CD4-positive, alpha-beta memory T cell (primary cell): ENCODE results near the gene CDC6. TPM values are rescaled to one million over a fixed set of nuclear protein-coding genes. Genes with fewer than 3 reads are reported as not detected.
"Not testable (repeated sequence)": the region's sequence is repeated elsewhere in the genome, so short reads cannot be mapped to it uniquely, and the experiment has no call there.

Experiments used
- CTCF ChIA-PET: fragments of 350-600 bp; sonication (Branson Sonifier 250); formaldehyde crosslinking; loops from one replicate; lab custom pipeline; 2021; ENCODE audit warnings: inconsistent platforms; ENCODE audit not compliant: partially characterized antibody; lab: Charles Lee
- POLR2A ChIA-PET: fragments of 350-600 bp; sonication (Branson Sonifier 250); formaldehyde crosslinking; loops from one replicate; lab custom pipeline; 2021; ENCODE audit not compliant: partially characterized antibody; lab: Charles Lee
- DNase-seq, 5 donors: peaks; one replicate each; pipeline versions ENCODE4 v3.0.0 to v3.0.0-alpha.2; 2020 to 2022; ENCODE audit warnings: mixed read lengths in 1 of 5
- H3K27ac ChIP-seq: one replicate; pipeline ENCODE4 v1.7.0; 2013; ENCODE audit warnings: low read depth, low read length
- H3K27me3 ChIP-seq: 2 replicates; pipeline ENCODE4 v1.7.0; 2013; ENCODE audit warnings: mild to moderate bottlenecking, low read length, moderate library complexity; ENCODE audit not compliant: insufficient read depth
- H3K36me3 ChIP-seq: 2 replicates; pipeline ENCODE4 v1.7.0; 2013; ENCODE audit warnings: mild to moderate bottlenecking, low read length, moderate library complexity; ENCODE audit not compliant: insufficient read depth
- H3K4me1 ChIP-seq: 2 replicates; pipeline ENCODE4 v1.7.0; 2013; ENCODE audit warnings: mild to moderate bottlenecking, low read length, moderate library complexity; ENCODE audit not compliant: insufficient read depth
- H3K4me3 ChIP-seq, 2 donors: one replicate each; pipeline ENCODE4 v1.7.0; 2013; ENCODE audit warnings: low read length in 2 of 2, mild to moderate bottlenecking in 1 of 2
- H3K9me3 ChIP-seq, 2 donors: one replicate each; pipeline ENCODE4 v1.7.0; 2013; ENCODE audit warnings: low read length in 2 of 2, control low read depth in 1 of 2; ENCODE audit not compliant: control insufficient read depth in 1 of 2
- H3K27ac Mint-ChIP-seq, 7 donors: one replicate each; pipeline ENCODE4 v1.8.0; 2020 to 2021; ENCODE audit warnings: mixed read lengths in 7 of 7, mild to moderate bottlenecking in 6 of 7, inconsistent platforms in 3 of 7, moderate library complexity in 3 of 7
- H3K27me3 Mint-ChIP-seq, 2 donors: one replicate each; pipeline ENCODE4 v1.8.0; 2020 to 2021; ENCODE audit warnings: mixed read lengths in 2 of 2
- H3K36me3 Mint-ChIP-seq, 2 donors: one replicate each; pipeline ENCODE4 v1.8.0; 2020 to 2021; ENCODE audit warnings: mixed read lengths in 2 of 2, inconsistent platforms in 1 of 2, mild to moderate bottlenecking in 1 of 2
- H3K4me1 Mint-ChIP-seq, 4 donors: one replicate each; pipeline ENCODE4 v1.8.0; 2020 to 2021; ENCODE audit warnings: mixed read lengths in 4 of 4, mild to moderate bottlenecking in 1 of 4
- H3K4me3 Mint-ChIP-seq, 8 donors: one replicate each; pipeline ENCODE4 v1.8.0; 2020 to 2021; ENCODE audit warnings: mixed read lengths in 8 of 8, mild to moderate bottlenecking in 7 of 8, moderate library complexity in 6 of 8, inconsistent platforms in 3 of 8
- H3K9me3 Mint-ChIP-seq, 8 donors: one replicate each; pipeline ENCODE4 v1.8.0; 2020 to 2021; ENCODE audit warnings: mixed read lengths in 8 of 8, mild to moderate bottlenecking in 5 of 8, inconsistent platforms in 3 of 8, moderate library complexity in 1 of 8
- intact Hi-C: fragments of 100-400 bp; cut with micrococcal nuclease; formaldehyde crosslinking; loops from one replicate; pipeline ENCODE4 v1.15.1; 2023
- polyA plus RNA-seq, 2 donors: library from polyadenylated mRNA; unstranded; fragments of 300-500 nt; fragmentation: Illumina TruSeq; gene quantifications; one replicate each; pipeline ENCODE4 v1.2.3, GENCODE V29; 2021
- total RNA-seq, 2 experiments: library from RNA; stranded (reverse); gene quantifications; one replicate each; pipeline ENCODE4 v1.2.3, GENCODE V29; 2021

Gene CDC6
- total and polyA plus RNA-seq, 4 experiments from 2014 or later: 0.61 to 2.1 (median 0.79) TPM

DNA sequence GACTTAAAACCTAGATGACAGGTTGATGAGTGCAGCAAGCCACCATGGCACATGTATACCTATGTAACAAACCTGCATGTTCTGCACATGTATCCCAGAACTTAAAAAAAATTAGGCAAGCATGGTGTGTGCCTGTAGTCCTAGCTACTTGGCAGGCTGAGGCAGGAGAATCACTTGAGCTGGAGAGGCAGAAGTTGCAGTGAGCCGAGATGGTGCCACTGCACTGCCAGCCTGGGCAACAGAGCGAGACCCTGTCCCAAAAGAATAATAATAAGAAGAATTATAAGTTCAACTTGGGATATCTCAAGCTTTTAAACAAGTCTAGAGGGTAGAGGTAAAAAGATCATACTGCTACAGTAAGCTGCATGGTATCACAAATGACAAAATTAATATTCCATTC is 9.8 kb downstream of the CDC6 start:
- H3K4me3 ChIP-seq: no peak overlapping the region
- ChIA-PET CTCF (interaction anchor here (0.9 to 18.1 kb wide), 3 partner anchors 10 to 236 kb away, joined by 3 to 573 read pairs (median 8); no protein-coding TSS in a partner anchor), POLR2A (interaction anchor here (37.1 kb wide), 1 partner anchor 47 kb away, joined by 1054 read pairs; no protein-coding TSS in a partner anchor)
- no peak overlapping the region for H3K27ac Mint-ChIP-seq
- H3K4me1 Mint-ChIP-seq: no peaks in the 10 kb centered on the region
- no peaks in the 10 kb centered on the region for H3K36me3 Mint-ChIP-seq
- H3K27me3 Mint-ChIP-seq: no peaks in the 10 kb centered on the region
- no peaks in the 10 kb centered on the region for H3K4me1 ChIP-seq
- intact Hi-C loops: no loop called here
- DNase-seq: no peak
- no peaks in the 10 kb centered on the region for H3K27me3 ChIP-seq
- no peak overlapping the region for H3K27ac ChIP-seq
- H3K9me3 ChIP-seq: no peaks in the 10 kb centered on the region
- no peaks in the 10 kb centered on the region for H3K9me3 Mint-ChIP-seq
- no peaks in the 10 kb centered on the region for H3K36me3 ChIP-seq
- H3K4me3 Mint-ChIP-seq: no peak overlapping the region

DNA sequence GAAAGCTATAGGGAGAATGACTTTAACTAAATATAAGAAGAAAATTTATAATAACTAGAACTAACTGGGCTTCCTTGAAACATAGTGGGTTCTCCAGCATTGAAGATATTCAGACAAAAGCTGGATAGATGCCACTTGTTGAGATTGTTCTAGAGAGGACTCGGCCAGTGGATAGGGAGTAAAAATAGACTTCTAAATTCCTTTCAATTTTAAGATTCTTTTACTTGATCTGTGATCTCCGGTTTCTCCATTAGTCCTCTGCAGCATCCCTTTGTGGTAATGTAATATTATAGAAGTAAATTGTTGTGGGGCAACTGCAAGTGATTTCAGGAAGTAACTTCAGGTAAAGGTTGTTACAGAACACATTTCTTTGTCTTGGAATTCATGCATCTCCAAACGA is 11.0 kb downstream of the CDC6 start:
- intact Hi-C loops: no loop called here
- Histone ChIP-seq H3K36me3 (no peaks in the 10 kb centered on the region), H3K4me3 (no peak overlapping the region), H3K27ac (no peak overlapping the region), H3K27me3 (no peaks in the 10 kb centered on the region), H3K4me1 (peaks cover 7% of the 10 kb centered on the region), H3K9me3 (no peaks in the 10 kb centered on the region)
- Mint-ChIP-seq H3K9me3 (no peaks in the 10 kb centered on the region), H3K27me3 (no peaks in the 10 kb centered on the region), H3K36me3 (no peaks in the 10 kb centered on the region), H3K4me3 (no peak overlapping the region), H3K27ac (no peak overlapping the region), H3K4me1 (peaks cover 6 to 10% (median 8%) of the 10 kb centered on the region in 4 donors)
- ChIA-PET CTCF (interaction anchor here (1.0 to 18.1 kb wide), 6 partner anchors 10 to 235 kb away, joined by 3 to 573 read pairs (median 3); no protein-coding TSS in a partner anchor), POLR2A (interaction anchor here (0.9 to 37.1 kb wide), 2 partner anchors 24 to 46 kb away, joined by 3 to 1054 read pairs; no protein-coding TSS in a partner anchor)
- DNase-seq: no peak

DNA sequence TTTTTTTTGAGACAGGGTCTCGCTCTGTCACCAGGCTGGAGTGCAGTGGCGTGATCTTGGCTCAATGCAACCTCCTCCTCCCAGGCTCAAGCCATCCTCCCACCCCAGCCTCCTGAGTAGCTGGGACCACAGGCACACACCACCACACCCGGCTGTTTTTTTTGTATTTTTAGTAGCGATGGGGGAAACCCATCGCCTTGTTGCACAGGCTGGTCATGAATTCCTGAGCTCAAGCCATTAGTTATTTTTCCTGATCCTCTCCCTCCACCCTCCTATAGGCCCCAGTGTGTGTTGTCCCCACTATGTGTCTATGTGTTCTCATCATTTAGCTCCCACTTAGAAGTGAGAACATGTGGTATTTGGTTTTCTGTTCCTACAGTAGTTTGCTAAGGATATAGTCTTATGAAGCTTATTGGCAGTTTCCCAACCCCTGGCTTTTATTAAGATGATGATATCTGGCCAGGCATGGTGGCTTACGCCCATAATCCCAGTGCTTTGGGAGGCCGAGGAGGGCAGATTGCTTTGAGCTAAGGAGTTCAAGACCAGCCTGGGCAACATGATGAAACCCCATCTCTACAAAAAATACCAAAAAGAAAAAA is 11.6 kb downstream of the CDC6 start:
- H3K27me3 Mint-ChIP-seq, H3K27me3 ChIP-seq, H3K9me3 Mint-ChIP-seq, DNase-seq, H3K4me3 ChIP-seq, H3K9me3 ChIP-seq, intact Hi-C loops, H3K36me3 Mint-ChIP-seq, H3K27ac ChIP-seq, H3K36me3 ChIP-seq: not testable (repeated sequence)
- POLR2A ChIA-PET: interaction anchor here (37.1 kb wide), 1 partner anchor 45 kb away, joined by 1054 read pairs; no protein-coding TSS in a partner anchor
- H3K4me1 ChIP-seq: peaks cover 12% of the 10 kb centered on the region
- peaks cover 10 to 15% (median 14%) of the 10 kb centered on the region in 4 donors for H3K4me1 Mint-ChIP-seq
- H3K27ac Mint-ChIP-seq: peak overlapping the region in 1 of 7 donors; percentile 47
- CTCF ChIA-PET: interaction anchor here (1.0 to 18.1 kb wide), 8 partner anchors 10 to 234 kb away, joined by 3 to 573 read pairs (median 3); no protein-coding TSS in a partner anchor
- peak overlapping the region in 1 of 8 donors; percentile 66 for H3K4me3 Mint-ChIP-seq

DNA sequence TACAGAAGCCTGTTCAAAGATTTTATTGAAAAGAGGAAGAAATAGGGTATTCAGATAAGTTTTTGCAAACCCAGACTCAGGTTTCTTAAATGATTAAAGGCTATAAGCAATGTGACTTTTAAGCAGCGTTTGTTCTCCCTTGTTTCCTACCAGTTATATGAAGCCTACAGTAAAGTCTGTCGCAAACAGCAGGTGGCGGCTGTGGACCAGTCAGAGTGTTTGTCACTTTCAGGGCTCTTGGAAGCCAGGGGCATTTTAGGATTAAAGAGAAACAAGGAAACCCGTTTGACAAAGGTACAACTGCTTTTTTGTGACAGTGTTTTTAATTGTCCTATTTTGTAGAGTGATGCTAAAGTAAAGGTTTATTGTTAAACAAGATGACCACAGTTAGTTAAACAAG is 13.6 kb downstream of the CDC6 start:
- Histone ChIP-seq H3K36me3 (no peaks in the 10 kb centered on the region), H3K27me3 (no peaks in the 10 kb centered on the region), H3K4me3 (no peak overlapping the region), H3K4me1 (peaks cover 19% of the 10 kb centered on the region), H3K27ac (no peak overlapping the region), H3K9me3 (no peaks in the 10 kb centered on the region)
- CTCF ChIA-PET: interaction anchor here (0.6 to 18.1 kb wide), 9 partner anchors 22 to 232 kb away, joined by 3 to 573 read pairs (median 8); partner anchors contain the start of gene TOP2A
- intact Hi-C loops: loop anchor here (5.0 kb wide), 1 partner anchor 231 kb away; no protein-coding TSS in a partner anchor
- H3K4me1 Mint-ChIP-seq: peaks cover 10 to 17% (median 14%) of the 10 kb centered on the region in 4 donors
- peak overlapping the region in 1 of 7 donors; percentile 9 for H3K27ac Mint-ChIP-seq
- no peaks in the 10 kb centered on the region for H3K36me3 Mint-ChIP-seq
- POLR2A ChIA-PET: interaction anchor here (19.4 to 37.1 kb wide), 2 partner anchors 21 to 43 kb away, joined by 367 to 1054 read pairs; no protein-coding TSS in a partner anchor
- H3K27me3 Mint-ChIP-seq: no peaks in the 10 kb centered on the region
- DNase-seq: no peak
- H3K4me3 Mint-ChIP-seq: no peak overlapping the region
- no peaks in the 10 kb centered on the region for H3K9me3 Mint-ChIP-seq

DNA sequence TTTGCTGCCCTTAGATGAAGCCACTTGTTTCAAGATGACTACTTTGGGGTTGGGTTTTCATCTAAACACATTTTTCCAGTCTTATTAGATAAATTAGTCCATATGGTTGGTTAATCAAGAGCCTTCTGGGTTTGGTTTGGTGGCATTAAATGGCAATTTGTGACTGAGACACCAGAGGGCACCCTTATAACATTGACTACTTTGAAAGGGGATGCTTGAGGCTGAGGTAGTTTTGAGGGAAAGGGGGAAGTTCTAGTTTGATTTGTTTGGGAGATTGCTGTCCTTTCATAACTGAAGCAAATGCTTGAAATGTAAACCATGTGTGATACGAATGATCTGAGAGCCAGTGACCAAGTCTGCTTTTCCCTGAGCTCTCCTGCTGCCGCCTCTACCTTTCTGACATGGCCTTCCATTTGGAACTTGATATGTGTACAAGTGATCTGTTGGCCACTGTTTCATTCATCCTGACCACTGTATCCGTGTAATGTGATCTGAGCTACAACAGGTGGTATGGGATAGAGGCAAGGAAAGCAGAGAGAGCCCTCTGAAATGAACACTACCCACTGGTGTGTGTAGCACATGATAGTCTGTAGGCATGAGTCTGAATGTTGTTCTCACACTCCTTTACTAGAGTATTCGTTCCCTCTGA is 15.5 kb downstream of the CDC6 start:
- ChIA-PET POLR2A (interaction anchor here (1.0 to 37.1 kb wide), 8 partner anchors 8 to 259 kb away, joined by 3 to 1054 read pairs (median 5); partner anchors contain the start of gene TOP2A), CTCF (interaction anchor here (0.8 to 18.1 kb wide), 26 partner anchors 9 to 274 kb away, joined by 3 to 573 read pairs (median 6); partner anchors contain the start of gene CDC6)
- no peaks in the 10 kb centered on the region for H3K36me3 ChIP-seq
- peaks cover 37% of the 10 kb centered on the region for H3K4me1 ChIP-seq
- intact Hi-C loops: loop anchor here (1.0 to 5.0 kb wide), 6 partner anchors 15 to 229 kb away; no protein-coding TSS in a partner anchor
- no peak overlapping the region for H3K27ac ChIP-seq
- DNase-seq: peak; percentile 62 to 70 (median 66)
- no peak overlapping the region for H3K4me3 ChIP-seq
- Mint-ChIP-seq H3K27ac (peak overlapping the region in 5 of 7 donors; percentile 2 to 53 (median 13)), H3K4me1 (peaks cover 14 to 17% (median 15%) of the 10 kb centered on the region in 4 donors), H3K36me3 (no peaks in the 10 kb centered on the region), H3K27me3 (no peaks in the 10 kb centered on the region), H3K9me3 (no peaks in the 10 kb centered on the region), H3K4me3 (no peak overlapping the region)
- H3K9me3 ChIP-seq: no peaks in the 10 kb centered on the region
- no peaks in the 10 kb centered on the region for H3K27me3 ChIP-seq

DNA sequence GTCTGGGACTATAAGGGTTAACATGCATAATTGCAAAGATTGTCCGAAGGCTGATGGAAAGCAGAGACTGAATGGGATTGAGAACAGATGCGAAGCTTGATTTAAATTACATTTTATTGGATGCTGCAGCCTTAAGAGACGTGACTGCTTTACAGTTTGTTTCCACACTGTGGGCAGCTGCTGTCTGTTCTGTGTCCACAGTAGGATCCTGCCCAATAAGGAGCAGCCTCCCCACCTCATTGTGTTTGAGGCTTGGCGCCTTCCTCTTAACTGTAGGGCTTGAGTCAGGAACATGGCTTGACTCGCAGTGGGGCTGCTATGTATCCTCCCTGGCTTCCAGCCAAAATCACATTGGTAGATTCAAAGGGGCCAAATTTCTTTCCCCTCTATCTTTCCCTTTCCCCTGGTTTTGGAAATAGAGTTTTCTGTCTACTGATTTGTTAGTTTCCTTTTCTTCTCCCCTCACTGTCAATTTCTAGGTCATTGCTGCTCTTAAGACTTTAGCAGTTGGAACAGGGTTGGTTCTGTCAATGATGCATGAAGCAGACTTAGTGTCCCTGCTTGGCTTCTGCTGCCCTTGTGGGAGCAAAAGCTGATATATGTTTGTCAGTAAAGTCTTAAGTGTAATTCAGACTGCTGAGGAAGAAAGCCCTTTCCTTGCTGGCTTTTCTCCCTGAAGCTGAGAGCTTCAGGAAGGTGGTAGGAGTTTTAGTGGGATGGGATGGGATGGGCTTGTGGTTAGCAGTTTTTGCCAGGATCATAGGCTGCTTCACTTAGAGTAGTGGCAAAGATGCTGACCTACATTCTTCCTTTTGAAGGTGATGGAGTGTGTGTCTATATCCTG is 16.3 kb downstream of the CDC6 start:
- Histone ChIP-seq H3K27ac (no peak overlapping the region), H3K4me3 (no peak overlapping the region), H3K9me3 (no peaks in the 10 kb centered on the region), H3K4me1 (peaks cover 45% of the 10 kb centered on the region), H3K36me3 (no peaks in the 10 kb centered on the region), H3K27me3 (no peaks in the 10 kb centered on the region)
- CTCF ChIA-PET: interaction anchor here (0.8 to 18.1 kb wide), 25 partner anchors 9 to 273 kb away, joined by 3 to 573 read pairs (median 4); partner anchors contain the start of gene CDC6
- no peaks in the 10 kb centered on the region for H3K36me3 Mint-ChIP-seq
- DNase-seq: no peak
- peak overlapping the region in 3 of 7 donors; percentile 3 to 49 (median 46) for H3K27ac Mint-ChIP-seq
- H3K27me3 Mint-ChIP-seq: no peaks in the 10 kb centered on the region
- peak overlapping the region in 1 of 8 donors; percentile 24 for H3K4me3 Mint-ChIP-seq
- POLR2A ChIA-PET: interaction anchor here (0.5 to 37.1 kb wide), 10 partner anchors 8 to 258 kb away, joined by 3 to 1054 read pairs (median 4); partner anchors contain the start of gene TOP2A
- intact Hi-C loops: loop anchor here (1.0 to 5.0 kb wide), 6 partner anchors 14 to 228 kb away; no protein-coding TSS in a partner anchor
- H3K4me1 Mint-ChIP-seq: peaks cover 14 to 17% (median 15%) of the 10 kb centered on the region in 4 donors
- H3K9me3 Mint-ChIP-seq: no peaks in the 10 kb centered on the region
